Measurements from ENCODE around the gene SLC45A1. TPM values are rescaled to one million over a fixed set of nuclear protein-coding genes. Genes with fewer than 3 reads are reported as not detected.

The SLC45A1 gene
- total RNA-seq, 1 experiment from 2014 or later: 0.20 TPM

GRCh38 chr1:8312235-8313218 lies 5.4 kb upstream of the SLC45A1 start:
- CTCF ChIA-PET: no interaction called here
- Histone ChIP-seq H2AFZ (no peak overlapping the region), H3K27me3 (ENCODE audit: insufficient read depth, low read depth) (no peaks in the 10 kb centered on the region), H3K4me3 (no peak overlapping the region), H3K4me1 (replicated peaks; ENCODE audit: insufficient read depth) (peaks cover 11% of the 10 kb centered on the region), H3K36me3 (ENCODE audit: low read depth) (no peaks in the 10 kb centered on the region), H3K79me2 (ENCODE audit: low read depth) (no peaks in the 10 kb centered on the region), H3K4me2 (no peak overlapping the region), H3K9me3 (ENCODE audit: insufficient read depth, low read depth) (no peaks in the 10 kb centered on the region), H4K20me1 (ENCODE audit: insufficient read depth) (no peaks in the 10 kb centered on the region), H3K27ac (no peak overlapping the region), H3F3A (ENCODE audit: insufficient read depth, low read depth) (no peaks in the 10 kb centered on the region), H3K9me2 (ENCODE audit: insufficient read depth) (no peaks in the 10 kb centered on the region)
- no TSS peak for BruUV-seq (replicated peaks)
- POLR2A ChIA-PET (ENCODE audit: unreplicated experiment): no interaction called here
- DNase-seq: no peak
- no peak for TF ChIP-seq EZH2 (IDR thresholded peaks at IDR 0.05; ENCODE audit: low read depth)
- TF ChIP-seq CTCF (conservative IDR thresholded peaks at IDR 0.05): no peak
- intact Hi-C loops (cut with micrococcal nuclease; ENCODE audit: unreplicated experiment): loop anchor here (5.0 kb wide), 2 partner anchors 130 to 175 kb away; no protein-coding TSS in a partner anchor

GRCh38 chr1:8313231-8313630 lies 4.7 kb upstream of the SLC45A1 start:
- Histone ChIP-seq H4K20me1 (ENCODE audit: insufficient read depth) (no peaks in the 10 kb centered on the region), H3K4me1 (replicated peaks; ENCODE audit: insufficient read depth) (peaks cover 11% of the 10 kb centered on the region), H3K9me3 (ENCODE audit: insufficient read depth, low read depth) (no peaks in the 10 kb centered on the region), H3K4me2 (no peak overlapping the region), H3K27me3 (ENCODE audit: insufficient read depth, low read depth) (no peaks in the 10 kb centered on the region), H3K27ac (no peak overlapping the region), H2AFZ (no peak overlapping the region), H3K4me3 (no peak overlapping the region), H3F3A (ENCODE audit: insufficient read depth, low read depth) (no peaks in the 10 kb centered on the region), H3K9me2 (ENCODE audit: insufficient read depth) (no peaks in the 10 kb centered on the region), H3K79me2 (ENCODE audit: low read depth) (no peaks in the 10 kb centered on the region), H3K36me3 (ENCODE audit: low read depth) (no peaks in the 10 kb centered on the region)
- TF ChIP-seq CTCF (conservative IDR thresholded peaks at IDR 0.05) (no peak), EZH2 (IDR thresholded peaks at IDR 0.05; ENCODE audit: low read depth) (no peak)
- BruUV-seq (replicated peaks): no TSS peak
- DNase-seq: no peak
- intact Hi-C loops (cut with micrococcal nuclease; ENCODE audit: unreplicated experiment): loop anchor here (5.0 kb wide), 2 partner anchors 131 to 176 kb away; no protein-coding TSS in a partner anchor
- CTCF ChIA-PET: interaction anchor here (0.7 to 1.5 kb wide), 2 partner anchors 281 to 296 kb away, joined by 3 to 7 read pairs; no protein-coding TSS in a partner anchor
- POLR2A ChIA-PET (ENCODE audit: unreplicated experiment): no interaction called here

GRCh38 chr1:8314346-8315280 lies 3.3 kb upstream of the SLC45A1 start:
- no peaks in the 10 kb centered on the region for H4K20me1 ChIP-seq (ENCODE audit: insufficient read depth)
- peak overlapping the region; percentile 29; the same call in 1 of the 2 replicates for H3K27ac ChIP-seq
- H3K4me1 ChIP-seq (replicated peaks; ENCODE audit: insufficient read depth): peaks cover 11% of the 10 kb centered on the region
- H3K9me2 ChIP-seq (ENCODE audit: insufficient read depth): no peaks in the 10 kb centered on the region
- ChIA-PET CTCF (interaction anchor here (0.5 to 1.9 kb wide), 20 partner anchors 35 to 535 kb away, joined by 3 to 15 read pairs (median 4); no protein-coding TSS in a partner anchor), POLR2A (ENCODE audit: unreplicated experiment) (interaction anchor here (0.6 to 1.1 kb wide), 5 partner anchors 75 to 286 kb away, joined by 3 to 35 read pairs (median 6); no protein-coding TSS in a partner anchor)
- no peaks in the 10 kb centered on the region for H3K36me3 ChIP-seq (ENCODE audit: low read depth)
- TF ChIP-seq EZH2 (IDR thresholded peaks at IDR 0.05; ENCODE audit: low read depth) (no peak), CTCF (conservative IDR thresholded peaks at IDR 0.05) (peak; percentile 83)
- no peaks in the 10 kb centered on the region for H3K79me2 ChIP-seq (ENCODE audit: low read depth)
- H3K9me3 ChIP-seq (ENCODE audit: insufficient read depth, low read depth): no peaks in the 10 kb centered on the region
- H3K4me3 ChIP-seq: no peak overlapping the region
- no TSS peak for BruUV-seq (replicated peaks)
- H3K27me3 ChIP-seq (ENCODE audit: insufficient read depth, low read depth): no peaks in the 10 kb centered on the region
- peak; percentile 53 to 82 for DNase-seq
- no peaks in the 10 kb centered on the region for H3F3A ChIP-seq (ENCODE audit: insufficient read depth, low read depth)
- intact Hi-C loops (cut with micrococcal nuclease; ENCODE audit: unreplicated experiment): loop anchor here (1.0 to 5.0 kb wide), 12 partner anchors 34 to 340 kb away; no protein-coding TSS in a partner anchor
- H2AFZ ChIP-seq: no peak overlapping the region
- H3K4me2 ChIP-seq: peak overlapping the region; percentile 44; the same call in 1 of the 2 replicates

Data from PC-9 (cell line).